Measurements from ENCODE around the gene LYL1.

DNA sequence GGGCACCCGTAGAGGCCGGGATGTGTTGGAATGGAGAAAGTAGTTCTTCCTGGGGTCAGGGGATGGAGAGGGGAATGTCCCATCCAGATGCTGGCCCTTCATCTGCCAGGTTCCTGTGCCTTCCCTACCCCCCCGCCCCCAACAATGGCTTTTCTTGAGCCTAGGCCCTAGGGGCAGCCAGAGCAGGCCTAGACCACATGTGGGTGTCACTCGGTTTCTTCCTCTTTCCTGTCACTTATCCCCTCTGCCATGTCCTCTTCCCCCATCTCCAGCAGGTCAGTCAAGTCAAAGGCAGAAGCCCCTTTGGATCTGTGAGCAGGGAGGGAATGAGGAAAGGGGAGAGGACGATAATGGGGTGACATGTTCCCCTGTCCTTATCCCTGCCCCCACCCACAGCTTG lies 36.4 kb downstream of the LYL1 start:
- TF ChIP-seq YY1 (IDR thresholded peaks at IDR 0.05; ENCODE audit: insufficient read depth, insufficient read length) (no peak), SUZ12 (IDR thresholded peaks at IDR 0.05; ENCODE audit: extremely low read depth, insufficient read depth, insufficient read length) (no peak), ZNF274 (IDR thresholded peaks at IDR 0.05; ENCODE audit: low read depth, low read length) (no peak)

All from NT2/D1 (cell line).